HG03039 (cell line): ENCODE measurements around the gene FBXL4.
A peak's percentile ranks its signal among the peaks of the same experiment; 100 is the strongest.

Experiments
- ATAC-seq: cut with Tn5 transposase; IDR thresholded peaks from one replicate; pipeline ENCODE4 v1.9.1; 2021; ENCODE audit warnings: mild to moderate bottlenecking, moderate library complexity; ENCODE audit not compliant: unreplicated experiment

FBXL4 gene

GRCh38 chr6:98840385-98840784 lies 107.4 kb downstream of the FBXL4 start:
- ATAC-seq = no peak

GRCh38 chr6:98839781-98840361 lies 107.9 kb downstream of the FBXL4 start:
- no peak for ATAC-seq

DNA sequence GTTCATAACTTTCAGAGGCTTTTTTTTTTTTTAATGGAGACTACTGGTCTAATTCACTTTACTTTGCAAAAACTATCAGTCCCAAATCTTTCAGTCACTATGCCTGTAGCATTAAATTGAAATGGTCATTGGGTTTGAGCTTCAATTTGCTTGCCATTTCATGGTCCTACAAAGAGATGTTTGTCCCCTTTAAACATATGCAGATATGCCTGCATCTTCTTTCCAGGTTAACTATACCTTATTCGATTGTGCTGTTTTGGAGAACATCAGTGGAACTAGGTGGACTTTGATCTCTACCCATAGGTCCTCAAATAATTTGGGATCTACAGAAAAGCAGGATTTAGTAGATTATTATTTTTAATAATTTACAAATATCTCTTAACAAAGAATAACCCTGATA lies 108.8 kb downstream of the FBXL4 start:
- no peak for ATAC-seq

GRCh38 chr6:98838032-98838431 lies 109.7 kb downstream of the FBXL4 start:
- ATAC-seq = no peak

- no peak for ATAC-seq
These were observed 110.5 kb downstream of the FBXL4 start for GRCh38 chr6:98836962-98837944.

DNA sequence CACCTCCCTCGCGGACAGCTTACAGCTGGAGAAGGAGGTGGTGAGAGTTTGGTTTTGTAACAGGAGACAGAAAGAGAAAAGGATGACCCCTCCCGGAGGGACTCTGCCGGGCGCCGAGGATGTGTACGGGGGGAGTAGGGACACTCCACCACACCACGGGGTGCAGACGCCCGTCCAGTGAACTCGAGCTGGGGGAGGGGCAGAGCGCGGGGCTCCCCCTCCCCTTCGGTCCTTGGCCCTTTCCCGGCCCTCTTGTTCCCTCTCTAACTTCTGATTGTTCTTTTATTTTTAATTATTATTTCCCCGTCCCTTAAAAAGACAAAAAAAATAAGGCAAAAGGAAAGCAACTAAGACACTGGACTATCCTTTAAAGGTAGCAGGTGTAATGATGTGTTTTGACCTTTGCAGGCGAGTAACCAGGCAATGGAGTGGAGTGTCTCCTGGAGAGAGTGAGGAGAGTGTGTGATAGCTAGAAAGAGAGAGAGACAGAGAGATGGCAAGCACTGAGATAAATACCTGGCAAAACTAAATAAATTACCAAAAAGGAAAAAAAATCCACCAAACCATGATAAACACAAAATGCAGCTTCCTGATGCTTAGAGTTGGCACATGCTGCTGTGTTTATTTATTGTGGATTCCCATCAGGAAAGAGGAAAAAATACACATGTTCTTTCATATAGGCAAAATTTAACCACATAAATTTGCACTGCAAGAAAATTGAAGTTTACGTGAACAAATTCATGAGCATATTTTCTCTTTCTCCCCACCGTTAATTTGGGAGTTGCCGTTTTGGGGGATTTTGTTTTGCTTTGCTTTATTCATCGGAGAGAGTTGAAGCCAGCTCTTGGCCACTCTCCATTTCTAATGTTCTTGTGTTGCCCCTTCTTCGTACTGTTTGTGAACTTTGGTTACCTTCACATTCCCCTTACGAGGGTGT lies 111.5 kb downstream of the FBXL4 start:
- no peak for ATAC-seq

DNA sequence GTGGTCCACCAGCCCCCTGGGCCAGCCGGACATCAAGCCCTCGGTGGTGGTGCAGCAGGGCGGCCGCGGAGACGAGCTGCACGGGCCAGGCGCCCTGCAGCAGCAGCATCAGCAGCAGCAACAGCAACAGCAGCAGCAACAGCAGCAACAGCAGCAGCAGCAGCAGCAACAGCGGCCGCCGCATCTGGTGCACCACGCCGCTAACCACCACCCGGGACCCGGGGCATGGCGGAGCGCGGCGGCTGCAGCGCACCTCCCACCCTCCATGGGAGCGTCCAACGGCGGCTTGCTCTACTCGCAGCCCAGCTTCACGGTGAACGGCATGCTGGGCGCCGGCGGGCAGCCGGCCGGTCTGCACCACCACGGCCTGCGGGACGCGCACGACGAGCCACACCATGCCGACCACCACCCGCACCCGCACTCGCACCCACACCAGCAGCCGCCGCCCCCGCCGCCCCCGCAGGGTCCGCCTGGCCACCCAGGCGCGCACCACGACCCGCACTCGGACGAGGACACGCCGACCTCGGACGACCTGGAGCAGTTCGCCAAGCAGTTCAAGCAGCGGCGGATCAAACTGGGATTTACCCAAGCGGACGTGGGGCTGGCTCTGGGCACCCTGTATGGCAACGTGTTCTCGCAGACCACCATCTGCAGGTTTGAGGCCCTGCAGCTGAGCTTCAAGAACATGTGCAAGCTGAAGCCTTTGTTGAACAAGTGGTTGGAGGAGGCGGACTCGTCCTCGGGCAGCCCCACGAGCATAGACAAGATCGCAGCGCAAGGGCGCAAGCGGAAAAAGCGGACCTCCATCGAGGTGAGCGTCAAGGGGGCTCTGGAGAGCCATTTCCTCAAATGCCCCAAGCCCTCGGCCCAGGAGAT lies 112.4 kb downstream of the FBXL4 start:
- no peak for ATAC-seq

DNA sequence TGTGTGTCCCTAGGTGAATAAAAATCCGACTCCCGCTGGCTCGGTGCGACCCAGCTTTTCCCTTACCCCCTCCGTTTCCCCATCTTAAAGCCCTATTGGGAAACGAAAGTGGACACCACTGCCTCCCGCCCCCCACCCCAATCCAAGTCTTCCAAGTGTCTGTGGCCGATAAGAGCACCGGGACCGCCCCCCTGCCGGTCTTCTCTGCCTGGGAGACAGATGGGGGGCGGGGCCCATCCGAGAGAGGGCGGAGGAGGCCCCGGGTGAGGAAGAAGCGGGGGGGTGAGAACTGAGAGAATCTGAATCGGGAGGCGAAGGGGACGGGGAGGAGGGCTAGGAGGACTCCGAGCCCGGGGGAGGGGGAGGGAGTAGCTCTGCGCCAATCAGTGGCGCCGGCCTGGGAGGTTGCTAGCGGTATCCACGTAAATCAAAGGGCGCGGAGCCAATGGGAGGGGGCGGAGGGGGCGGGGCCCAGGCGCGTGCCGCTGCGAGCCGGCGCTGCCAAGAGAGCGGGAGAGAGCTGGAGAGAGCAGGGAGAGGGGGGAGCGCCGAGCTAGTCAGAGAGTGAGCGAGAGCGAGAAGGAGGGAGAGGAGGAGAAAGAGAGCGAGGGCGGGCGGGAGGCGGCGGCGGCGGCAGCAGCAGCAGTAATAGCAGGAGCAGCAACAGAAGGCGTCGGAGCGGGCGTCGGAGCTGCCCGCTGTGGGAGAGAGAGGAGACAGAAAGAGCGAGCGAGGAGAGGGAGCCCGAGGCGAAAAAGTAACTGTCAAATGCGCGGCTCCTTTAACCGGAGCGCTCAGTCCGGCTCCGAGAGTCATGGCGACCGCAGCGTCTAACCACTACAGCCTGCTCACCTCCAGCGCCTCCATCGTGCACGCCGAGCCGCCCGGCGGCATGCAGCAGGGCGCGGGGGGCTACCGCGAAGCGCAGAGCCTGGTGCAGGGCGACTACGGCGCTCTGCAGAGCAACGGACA lies 113.4 kb downstream of the FBXL4 start, which contains the start of gene POU3F2:
Gene POU3F2 (plus strand): TSS at position 515 of the 972 bp plus-strand sequence. CDS start 300 bp downstream, at position 815.
- ATAC-seq = peak; percentile 89

DNA sequence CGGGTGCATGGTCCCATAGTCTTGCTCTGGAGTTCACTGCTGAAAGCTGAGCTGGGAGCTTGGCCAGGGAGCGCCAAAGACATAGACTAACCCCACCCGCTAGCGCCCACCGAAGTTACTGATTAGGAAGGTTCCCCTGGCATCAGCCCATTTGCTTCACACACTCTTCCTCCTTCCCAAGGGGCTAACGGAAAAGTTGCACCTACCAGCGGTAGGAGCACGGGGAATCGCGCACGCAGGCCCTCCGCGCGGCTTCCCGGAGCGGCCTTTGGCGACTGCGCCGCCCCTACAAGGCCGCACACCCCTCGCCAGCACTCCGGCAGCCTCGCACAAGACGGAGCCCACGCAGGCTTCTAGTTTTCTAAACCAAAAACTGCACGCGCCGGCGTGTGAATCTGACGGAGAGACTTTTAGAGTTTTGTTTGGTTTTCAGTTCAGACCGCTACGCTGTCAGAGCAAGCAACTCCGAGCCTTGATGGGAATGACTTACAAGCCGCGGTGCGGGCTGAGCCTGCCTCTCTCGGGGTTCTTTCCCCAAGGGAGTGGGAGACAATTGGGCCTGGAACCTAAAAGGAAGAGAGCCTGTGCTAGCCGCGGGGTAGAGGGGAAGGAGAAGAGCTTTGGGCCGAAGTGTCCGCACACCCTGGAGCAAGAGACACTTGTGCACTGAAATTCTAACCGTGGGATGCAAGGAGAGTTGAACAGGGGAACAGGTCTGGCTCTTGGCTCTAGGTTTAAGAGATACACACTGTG lies 114.3 kb downstream of the FBXL4 start:
- no peak for ATAC-seq

DNA sequence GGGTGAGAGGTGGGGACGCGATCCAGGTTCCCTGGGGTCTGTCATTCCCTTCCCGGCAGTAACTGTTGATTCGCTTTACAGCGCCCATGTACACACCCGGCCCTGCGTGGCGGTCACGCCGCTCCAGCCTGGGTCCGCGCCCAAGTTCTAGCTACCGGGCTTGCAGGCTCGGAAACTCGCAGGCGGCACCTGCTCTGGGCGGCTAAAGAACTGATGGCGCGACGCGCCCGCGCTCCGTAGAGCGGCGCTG lies 114.8 kb downstream of the FBXL4 start:
- ATAC-seq = no peak

GRCh38 chr6:98832284-98833056 lies 115.3 kb downstream of the FBXL4 start:
- ATAC-seq = no peak

GRCh38 chr6:98831959-98832283 lies 115.8 kb downstream of the FBXL4 start:
- no peak for ATAC-seq

DNA sequence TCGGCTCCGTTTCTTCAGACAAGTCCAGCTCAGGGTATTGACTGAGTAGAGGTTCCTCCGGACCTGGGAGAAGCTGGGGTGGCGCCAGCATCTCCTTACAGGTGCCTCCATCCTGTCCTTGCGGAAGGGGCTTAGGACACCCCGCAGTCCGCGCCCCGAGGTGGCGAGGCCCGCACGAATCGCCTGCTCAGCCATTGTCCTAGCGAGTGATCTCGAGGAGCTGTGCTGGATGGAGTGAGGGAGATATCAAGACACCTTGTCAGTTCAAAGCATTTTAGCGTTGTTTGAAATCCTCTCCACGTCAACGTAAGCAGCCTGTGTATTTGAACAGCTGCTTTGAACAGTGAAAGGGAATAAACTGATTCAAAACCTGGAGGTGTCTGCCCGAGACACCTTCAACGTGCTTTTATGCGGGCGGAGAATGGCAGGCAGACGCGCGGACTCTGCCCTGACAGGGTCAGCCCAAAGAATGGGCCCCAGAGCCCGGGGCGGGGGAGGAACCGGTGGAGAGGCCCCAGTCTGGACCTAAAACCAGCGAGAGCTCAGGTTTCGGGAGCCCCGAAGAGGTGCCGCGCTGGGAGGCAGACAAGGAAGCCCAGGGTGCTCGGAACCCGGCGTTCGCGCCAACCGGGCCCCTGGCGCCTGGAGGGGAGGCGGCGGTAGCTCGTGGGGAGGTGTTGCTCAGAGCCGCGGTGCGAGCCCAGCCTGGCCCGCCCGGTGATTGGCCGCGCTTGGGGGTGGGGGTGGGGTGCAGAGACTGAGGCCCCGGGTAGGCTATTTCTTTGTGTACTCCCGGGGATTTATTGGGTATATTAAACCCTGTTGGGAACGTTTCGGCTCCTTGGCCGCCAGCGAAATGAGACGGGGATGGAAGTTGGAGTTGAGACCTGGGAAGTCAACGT lies 116.4 kb downstream of the FBXL4 start:
- ATAC-seq = no peak

- ATAC-seq = no peak
These were observed 117.6 kb downstream of the FBXL4 start for GRCh38 chr6:98830146-98830545.

GRCh38 chr6:98828941-98829411 lies 118.8 kb downstream of the FBXL4 start:
- ATAC-seq = no peak

DNA sequence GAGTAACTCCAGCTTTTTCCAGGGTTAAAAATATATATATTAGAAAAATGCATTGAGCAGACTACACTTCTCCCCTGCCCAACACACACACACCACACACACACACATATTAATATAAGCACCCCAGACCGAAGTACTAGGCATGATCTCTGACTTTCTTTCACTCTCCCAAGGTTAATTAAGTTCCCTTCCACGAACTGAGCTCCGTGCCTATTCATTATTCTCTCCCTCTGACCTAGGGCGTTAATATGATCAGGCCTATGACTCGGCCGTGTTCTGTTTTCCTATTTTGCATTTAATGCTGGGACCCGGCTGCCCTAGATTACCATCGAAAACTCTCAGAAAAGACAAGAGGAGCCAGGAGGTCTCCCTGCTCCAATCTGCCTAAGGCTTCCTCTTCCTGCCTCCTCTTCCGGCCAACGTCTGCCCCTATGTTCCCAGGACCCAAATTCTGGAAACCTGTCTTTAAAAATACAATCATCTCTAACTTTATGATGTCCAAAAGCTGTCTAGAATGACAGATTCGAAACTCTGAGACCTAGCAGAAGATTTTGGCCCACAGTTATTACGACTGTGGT lies 119.4 kb downstream of the FBXL4 start:
- no peak for ATAC-seq
